Activated CD4-positive, CD25-positive, alpha-beta regulatory T cell treated with anti-CD3 and anti-CD28 coated beads, Interleukin-2, amount 50 U/mL, for 24 hours (primary cell): Measurements from ENCODE around the gene ISOC1.

ENCODE experiments used
- ATAC-seq, 2 donors: fragments of 150-1000 bp; cut with Tn5 transposase; one replicate each; pipeline ENCODE4 v1.10.0; 2021; ENCODE audit warnings: mild to moderate bottlenecking in 1 of 2, moderate library complexity in 1 of 2

Gene ISOC1

GRCh38 chr5:129137637-129138036 lies 43.1 kb downstream of the ISOC1 start:
- ATAC-seq: no peak

DNA sequence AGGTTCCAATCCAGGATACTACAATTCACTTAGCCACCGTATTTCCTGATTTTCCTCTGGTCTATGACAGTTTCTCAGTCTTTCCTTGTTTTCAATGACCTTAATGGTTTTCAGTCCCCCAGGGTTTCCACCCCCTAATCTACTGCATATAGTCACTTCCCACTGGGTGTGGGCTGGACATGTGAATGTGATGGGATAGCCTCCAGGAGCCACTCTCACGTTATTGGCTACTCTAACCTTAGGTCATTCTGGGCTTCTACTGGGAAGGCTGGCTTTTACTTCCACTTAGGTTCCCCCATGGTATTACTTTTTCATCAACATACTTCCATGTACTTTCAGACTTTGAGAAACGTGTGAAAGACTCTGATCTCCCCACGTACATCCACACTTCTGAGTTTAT lies 46.5 kb downstream of the ISOC1 start:
- no peak for ATAC-seq

- ATAC-seq: no peak
These were observed 47.1 kb downstream of the ISOC1 start for GRCh38 chr5:129141696-129142095.

DNA sequence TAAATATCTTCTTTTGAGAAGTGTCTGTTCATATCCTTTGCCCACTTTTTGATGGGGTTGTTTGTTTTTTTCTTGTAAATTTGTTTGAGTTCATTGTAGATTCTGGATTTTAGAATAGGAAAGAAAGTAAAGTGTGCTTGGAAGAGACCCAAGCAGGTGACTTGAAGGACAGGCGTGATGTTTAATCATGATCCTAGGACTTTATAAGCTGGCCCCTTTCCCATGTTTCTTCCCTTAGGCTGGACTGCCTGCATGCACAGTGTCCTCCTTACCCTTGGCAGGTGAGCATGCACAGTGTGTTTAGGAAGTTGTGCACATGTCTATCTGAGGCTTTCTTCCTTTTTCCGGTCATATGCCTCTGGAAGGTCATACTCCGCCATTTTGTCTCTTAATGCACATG lies 61.3 kb downstream of the ISOC1 start:
- ATAC-seq: no peak

DNA sequence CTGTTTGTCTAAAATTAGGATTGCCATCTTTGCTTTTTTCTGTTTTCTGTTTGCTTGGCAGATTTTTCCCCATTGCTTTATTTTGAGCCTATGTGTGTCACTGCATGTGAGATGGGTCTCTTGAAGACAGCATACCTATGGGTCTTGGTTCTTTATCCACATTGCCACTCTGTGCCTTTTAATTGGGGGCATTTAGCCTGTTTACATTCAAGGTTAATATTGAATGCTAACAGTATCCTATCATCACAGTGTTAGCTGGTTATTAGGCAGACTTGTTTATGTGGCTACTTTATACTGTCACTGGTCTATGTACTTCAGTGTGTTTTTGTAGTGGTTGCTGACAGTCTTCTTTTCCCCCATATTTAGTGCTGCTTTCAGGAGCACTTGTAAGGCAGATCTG lies 67.3 kb downstream of the ISOC1 start:
- no peak for ATAC-seq
